Keratinocyte (primary cell): Measurements from ENCODE around the gene FAM50B. TPM values are rescaled to one million over a fixed set of nuclear protein-coding genes. Genes with fewer than 3 reads are reported as not detected.

Experiments used
- DNase-seq: peaks from one replicate; pipeline ENCODE4 v3.0.0-alpha.2; 2011; ENCODE audit warnings: low read depth, missing footprints, low spot score
- FAIRE-seq: peaks from 2 replicates; lab custom pipeline; 2011; peaks lifted over from hg19 to GRCh38; lab: Jason Lieb, UNC
- H2AFZ ChIP-seq: 2 replicates; pipeline ENCODE4 v1.6.0; 2012; ENCODE audit warnings: low read length, control low read depth, inconsistent platforms; ENCODE audit not compliant: control insufficient read depth
- H3K27ac ChIP-seq: 2 replicates; pipeline ENCODE4 v1.5.1; 2011; ENCODE audit warnings: low read length; ENCODE audit not compliant: control insufficient read depth, insufficient read depth
- H3K27me3 ChIP-seq: 3 replicates; pipeline ENCODE4 v1.6.0; 2011; ENCODE audit warnings: low read length; ENCODE audit not compliant: control insufficient read depth, insufficient read depth; ENCODE audit errors: extremely low read depth
- H3K36me3 ChIP-seq, 2 experiments: 2 replicates in 1 of 2; 3 replicates in 1 of 2; pipeline ENCODE4 v1.5.1; 2011; ENCODE audit warnings: low read length in 2 of 2, mild to moderate bottlenecking in 1 of 2; ENCODE audit not compliant: control insufficient read depth in 2 of 2, insufficient read depth in 2 of 2; ENCODE audit errors: extremely low read depth in 1 of 2
- H3K4me1 ChIP-seq: 3 replicates; pipeline ENCODE4 v1.5.1; 2011; ENCODE audit warnings: low read length; ENCODE audit not compliant: control insufficient read depth, insufficient read depth; ENCODE audit errors: extremely low read depth
- H3K4me2 ChIP-seq: 3 replicates; pipeline ENCODE4 v1.6.0; 2011; ENCODE audit warnings: low read depth, low read length; ENCODE audit not compliant: control insufficient read depth, insufficient read depth; ENCODE audit errors: extremely low read depth
- H3K4me3 ChIP-seq, 3 experiments: fragments of 200-600 bp in 1 of 3; sonication (generic) in 1 of 3; 2 replicates in 2 of 3; 3 replicates in 1 of 3; pipeline ENCODE4 v1.5.1; 2011 to 2016; ENCODE audit warnings: low read length in 3 of 3, mild to moderate bottlenecking in 3 of 3, control low read depth in 2 of 3, inconsistent platforms in 1 of 3, low read depth in 1 of 3, mixed read lengths in 1 of 3, mixed run types in 1 of 3, moderate library complexity in 1 of 3; ENCODE audit not compliant: control insufficient read depth in 2 of 3, insufficient read depth in 2 of 3; ENCODE audit errors: extremely low read depth in 1 of 3
- H3K79me2 ChIP-seq: 2 replicates; pipeline ENCODE4 v1.6.0; 2012; ENCODE audit warnings: low read length; ENCODE audit not compliant: control insufficient read depth, insufficient read depth
- H3K9ac ChIP-seq: 3 replicates; pipeline ENCODE4 v1.6.0; 2011; ENCODE audit warnings: low read length; ENCODE audit not compliant: control insufficient read depth, insufficient read depth; ENCODE audit errors: extremely low read depth
- H3K9me1 ChIP-seq: 3 replicates; pipeline ENCODE4 v1.6.0; 2011; ENCODE audit warnings: low read length; ENCODE audit not compliant: control insufficient read depth, insufficient read depth; ENCODE audit errors: extremely low read depth
- H3K9me3 ChIP-seq: 2 replicates; pipeline ENCODE4 v1.5.1; 2012; ENCODE audit warnings: low read depth, low read length; ENCODE audit not compliant: control insufficient read depth
- H4K20me1 ChIP-seq: 3 replicates; pipeline ENCODE4 v1.6.0; 2011; ENCODE audit warnings: low read length; ENCODE audit not compliant: control insufficient read depth, insufficient read depth; ENCODE audit errors: extremely low read depth
- CTCF ChIP-seq, 3 experiments: IDR thresholded peaks in 1 of 3; conservative IDR thresholded peaks in 1 of 3; optimal IDR thresholded peaks in 1 of 3; 2 replicates in 2 of 3; 3 replicates in 1 of 3; pipeline versions ENCODE3 to v1.5.1; 2011; ENCODE audit warnings: low read length in 3 of 3, mild to moderate bottlenecking in 3 of 3, moderate library complexity in 2 of 3, control low read depth in 1 of 3, inconsistent platforms in 1 of 3; ENCODE audit not compliant: insufficient read depth in 2 of 3; ENCODE audit errors: extremely low read depth in 1 of 3
- EZH2 ChIP-seq: IDR thresholded peaks from one replicate; pipeline ENCODE4 v1.6.1; 2012; ENCODE audit warnings: inconsistent platforms, mild to moderate bottlenecking, low read length, moderate library complexity
- dilution Hi-C: fragments of 300-500 bp; cut with MboI; formaldehyde crosslinking; loops from one replicate; pipeline ENCODE4 v1.7.0; 2020; ENCODE audit warnings: low sequenced_read_pairs; ENCODE audit not compliant: extremely low pct_ligation_motif_present
- polyA plus RNA-seq, 5 experiments: library from polyadenylated mRNA; depleted of rRNA in 3 of 5; stranded (reverse) in 3 of 5; stranded (forward) in 1 of 5; unstranded in 1 of 5; fragments of >200 nt; gene quantifications; 1 replicate in 1 of 5; 2 replicates in 3 of 5; 3 replicates in 1 of 5; pipeline versions ENCODE4 v1.2.1 to v1.2.3, GENCODE V29; 2011 to 2012; ENCODE audit warnings: missing spikeins in 2 of 5, low read depth in 1 of 5, low replicate concordance in 1 of 5

The FAM50B gene
- polyA plus RNA-seq, 1 donor (not counting 4 experiments of a cell fraction or from before 2014, with no cell fraction given): 4.0 TPM

- FAIRE-seq: no peak
- Histone ChIP-seq H3K36me3 (no peaks in the 10 kb centered on the region), H3K9me3 (no peaks in the 10 kb centered on the region), H3K4me2 (no peak overlapping the region), H3K27ac (no peak overlapping the region), H3K79me2 (no peaks in the 10 kb centered on the region), H3K4me3 (no peak overlapping the region), H3K9me1 (no peaks in the 10 kb centered on the region), H3K27me3 (no peaks in the 10 kb centered on the region), H3K4me1 (peaks cover 22% of the 10 kb centered on the region), H3K9ac (no peak overlapping the region), H2AFZ (no peak overlapping the region), H4K20me1 (no peaks in the 10 kb centered on the region)
- TF ChIP-seq EZH2: no peak
- no peak for TF ChIP-seq CTCF (optimal IDR thresholded peaks at IDR 0.05 in 1 of 3, IDR thresholded peaks at IDR 0.05 in 1 of 3, conservative IDR thresholded peaks at IDR 0.05 in 1 of 3; ENCODE audit: extremely low read depth in 1 of 3, insufficient read depth in 2 of 3, low read length in 3 of 3)
- DNase-seq: no peak
- dilution Hi-C loops: no loop called here
Observed at GRCh38 chr6:3847521-3847920, 1.7 kb upstream of the FAM50B start.

GRCh38 chr6:3848380-3848779, 793 bp upstream of the FAM50B start:
- peak overlapping the region; percentile 58 for H3K4me2 ChIP-seq
- peak overlapping the region; percentile 82 for H3K27ac ChIP-seq
- peak overlapping the region; percentile 78 for H2AFZ ChIP-seq
- no peaks in the 10 kb centered on the region for H3K36me3 ChIP-seq
- TF ChIP-seq CTCF (optimal IDR thresholded peaks at IDR 0.05 in 1 of 3, IDR thresholded peaks at IDR 0.05 in 1 of 3, conservative IDR thresholded peaks at IDR 0.05 in 1 of 3; ENCODE audit: extremely low read depth in 1 of 3, insufficient read depth in 2 of 3, low read length in 3 of 3): no peak
- TF ChIP-seq EZH2: no peak
- peak overlapping the region; percentile 24 to 55 (median 52) for H3K4me3 ChIP-seq
- H3K9ac ChIP-seq: peak overlapping the region; percentile 67
- no peaks in the 10 kb centered on the region for H4K20me1 ChIP-seq
- H3K9me1 ChIP-seq: no peaks in the 10 kb centered on the region
- H3K79me2 ChIP-seq: no peaks in the 10 kb centered on the region
- peak; percentile 56 for FAIRE-seq
- peaks cover 13% of the 10 kb centered on the region for H3K4me1 ChIP-seq
- DNase-seq: peak; percentile 36
- dilution Hi-C loops: no loop called here
- no peaks in the 10 kb centered on the region for H3K27me3 ChIP-seq
- H3K9me3 ChIP-seq: no peaks in the 10 kb centered on the region
